Central memory CD4-positive, alpha-beta T cell (primary cell): ENCODE measurements around the gene SGMS1.
"Not testable (repeated sequence)": the region's sequence is repeated elsewhere in the genome, so short reads cannot be mapped to it uniquely, and the experiment has no call there.

Source experiments
- DNase-seq: peaks from one replicate; pipeline ENCODE4 v3.0.0; 2022

Gene SGMS1

GRCh38 chr10:50578949-50579348 is 44.8 kb downstream of the SGMS1 start:
- DNase-seq, result no peak

GRCh38 chr10:50577681-50578350 is 45.9 kb downstream of the SGMS1 start:
- no peak for DNase-seq

- no peak for DNase-seq
These were observed 46.7 kb downstream of the SGMS1 start for GRCh38 chr10:50577010-50577409.

GRCh38 chr10:50576245-50576815 is 47.4 kb downstream of the SGMS1 start:
- no peak for DNase-seq

GRCh38 chr10:50575477-50576244 is 48.1 kb downstream of the SGMS1 start:
- no peak for DNase-seq

GRCh38 chr10:50574931-50575330 is 48.8 kb downstream of the SGMS1 start:
- no peak for DNase-seq

- no peak for DNase-seq
These were observed 49.5 kb downstream of the SGMS1 start for GRCh38 chr10:50574305-50574704.

GRCh38 chr10:50572017-50572491 is 51.7 kb downstream of the SGMS1 start:
- no peak for DNase-seq

- DNase-seq, result not testable (repeated sequence)
These were observed 55.0 kb downstream of the SGMS1 start for GRCh38 chr10:50568750-50569149.

- DNase-seq, result no peak
These were observed 56.4 kb downstream of the SGMS1 start for GRCh38 chr10:50567384-50567783.

GRCh38 chr10:50566150-50566549 is 57.6 kb downstream of the SGMS1 start:
- DNase-seq, result no peak

- no peak for DNase-seq
These were observed 58.3 kb downstream of the SGMS1 start for GRCh38 chr10:50565301-50566083.

- no peak for DNase-seq
These were observed 59.9 kb downstream of the SGMS1 start for GRCh38 chr10:50563906-50564305.

GRCh38 chr10:50561816-50562215 is 61.9 kb downstream of the SGMS1 start:
- DNase-seq, result no peak

GRCh38 chr10:50561266-50561665 is 62.5 kb downstream of the SGMS1 start:
- no peak for DNase-seq

- no peak for DNase-seq
These were observed 63.4 kb downstream of the SGMS1 start for GRCh38 chr10:50560370-50560769.

GRCh38 chr10:50558371-50558770 is 65.4 kb downstream of the SGMS1 start:
- no peak for DNase-seq

- no peak for DNase-seq
These were observed 66.5 kb downstream of the SGMS1 start for GRCh38 chr10:50557130-50557682.

GRCh38 chr10:50556237-50557120 is 67.3 kb downstream of the SGMS1 start:
- DNase-seq, result no peak

GRCh38 chr10:50554995-50555568 is 68.7 kb downstream of the SGMS1 start:
- DNase-seq, result no peak

GRCh38 chr10:50554376-50554994 is 69.3 kb downstream of the SGMS1 start:
- DNase-seq, result no peak
